HCT116 (cell line): Measurements from ENCODE around the gene SART1. TPM values are rescaled to one million over a fixed set of nuclear protein-coding genes. Genes with fewer than 3 reads are reported as not detected.

Experiments
- ATAC-seq: fragments of 200-7000 bp; cut with Tn5 transposase; 2 replicates; pipeline ENCODE4 v1.9.1; 2020; ENCODE audit warnings: mild to moderate bottlenecking, moderate library complexity
- BruUV-seq: library from RNA; stranded (reverse); fragments of 400-500 nt; replicated peaks from 2 replicates; lab custom pipeline; 2021; lab: Mats Ljungman, UMichigan
- CTCF ChIA-PET: fragments of 300-600 bp; sonication (Branson Sonifier 250); formaldehyde crosslinking; loops from one replicate; lab custom pipeline; 2021; ENCODE audit warnings: antibody characterized with exemption; lab: Charles Lee
- POLR2A ChIA-PET: fragments of 300-600, 350-600 bp; sonication (Branson Sonifier 250); formaldehyde crosslinking; loops from one replicate; lab custom pipeline; 2021; ENCODE audit warnings: antibody characterized with exemption; lab: Charles Lee
- RAD21 ChIA-PET, 2 experiments: fragments of 300-600 bp; sonication (Branson Sonifier 250); formaldehyde crosslinking; loops; one replicate each; lab custom pipeline; 2023; ENCODE audit warnings: low total read pairs in 2 of 2; ENCODE audit not compliant: uncharacterized antibody in 2 of 2, unreplicated experiment in 2 of 2, low non-redundant PET in 1 of 2; lab: Charles Lee
- DNase-seq: peaks from one replicate; pipeline ENCODE4 v3.0.0-alpha.2; 2010; ENCODE audit warnings: low read depth, low spot score
- H2AFZ ChIP-seq: fragments of 200-600 bp; shearing (Covaris generic), sonication (generic); 2 replicates; pipeline ENCODE4 v1.6.1; 2017; ENCODE audit warnings: low read depth, mixed run types, mixed read lengths, antibody characterized with exemption, low read length; ENCODE audit not compliant: poor library complexity, severe bottlenecking
- H3K27ac ChIP-seq: 2 replicates; pipeline ENCODE4 v1.5.1; 2012; ENCODE audit warnings: low read depth, low read length
- H3K27me3 ChIP-seq: fragments of 200-600 bp; sonication (generic); 2 replicates; pipeline ENCODE4 v1.6.1; 2016; ENCODE audit warnings: mixed run types, low read length, mixed read lengths; ENCODE audit not compliant: insufficient read depth
- H3K36me3 ChIP-seq, 2 experiments: fragments of 200-500 bp in 1 of 2; fragments of 200-600 bp in 1 of 2; sonication (Bioruptor generic) in 1 of 2; sonication (generic) in 1 of 2; 2 replicates each; pipeline versions ENCODE4 v1.5.1 to v1.6.1; 2014 to 2016; ENCODE audit warnings: low read length in 2 of 2, inconsistent platforms in 1 of 2, mixed read lengths in 1 of 2, mixed run types in 1 of 2; ENCODE audit not compliant: insufficient read depth in 2 of 2, control insufficient read depth in 1 of 2
- H3K4me1 ChIP-seq, 2 experiments: fragments of 200-600 bp in 1 of 2; sonication (generic) in 1 of 2; 2 replicates each; pipeline versions ENCODE4 v1.5.1 to v1.6.1; 2012 to 2017; ENCODE audit warnings: low read length in 2 of 2, inconsistent platforms in 1 of 2, mild to moderate bottlenecking in 1 of 2, mixed read lengths in 1 of 2, mixed run types in 1 of 2, moderate library complexity in 1 of 2; ENCODE audit not compliant: insufficient read depth in 2 of 2, control insufficient read depth in 1 of 2
- H3K4me2 ChIP-seq: fragments of 200-600 bp; sonication (generic); 2 replicates; pipeline ENCODE4 v1.6.1; 2017; ENCODE audit warnings: mixed run types, low read length, mixed read lengths
- H3K4me3 ChIP-seq, 2 experiments: fragments of 200-600 bp in 1 of 2; sonication (generic) in 1 of 2; replicated peaks in 1 of 2; 2 replicates each; pipeline ENCODE4 v1.5.1; 2011 to 2016; ENCODE audit warnings: low read length in 2 of 2, control low read depth in 1 of 2, low read depth in 1 of 2, mild to moderate bottlenecking in 1 of 2, mixed read lengths in 1 of 2, mixed run types in 1 of 2
- H3K79me2 ChIP-seq: fragments of 200-600 bp; sonication (generic); 2 replicates; pipeline ENCODE4 v1.6.1; 2017; ENCODE audit warnings: mild to moderate bottlenecking, mixed run types, low read length, moderate library complexity, mixed read lengths; ENCODE audit not compliant: insufficient read depth
- H3K9ac ChIP-seq: fragments of 200-600 bp; sonication (generic); 2 replicates; pipeline ENCODE4 v1.6.1; 2016; ENCODE audit warnings: low read length, mixed read lengths
- H3K9me2 ChIP-seq: fragments of 200-600 bp; sonication (generic), shearing (Covaris generic); 2 replicates; pipeline ENCODE4 v1.6.1; 2017; ENCODE audit warnings: mixed run types, mild to moderate bottlenecking, moderate library complexity; ENCODE audit not compliant: insufficient read depth
- H3K9me3 ChIP-seq, 2 experiments: fragments of 200-500 bp in 1 of 2; fragments of 200-600 bp in 1 of 2; sonication (Bioruptor generic) in 1 of 2; sonication (generic) in 1 of 2; 2 replicates each; pipeline ENCODE4 v1.6.1; 2014 to 2017; ENCODE audit warnings: low read length in 2 of 2, mixed read lengths in 2 of 2, inconsistent platforms in 1 of 2, low read depth in 1 of 2, mild to moderate bottlenecking in 1 of 2, mixed run types in 1 of 2, moderate library complexity in 1 of 2; ENCODE audit not compliant: control insufficient read depth in 1 of 2, insufficient read depth in 1 of 2
- H4K20me1 ChIP-seq: fragments of 200-600 bp; sonication (generic), shearing (Covaris generic); 2 replicates; pipeline ENCODE4 v1.6.1; 2017; ENCODE audit warnings: mixed run types, mild to moderate bottlenecking, moderate library complexity; ENCODE audit not compliant: insufficient read depth
- CBX3 ChIP-seq: IDR thresholded peaks from 2 replicates; pipeline ENCODE4 v1.6.1; 2012; ENCODE audit warnings: low read depth
- SIN3A ChIP-seq: IDR thresholded peaks from 2 replicates; pipeline ENCODE4 v1.6.1; 2012; ENCODE audit warnings: low read depth
- TCF7L2 ChIP-seq: IDR thresholded peaks from 2 replicates; pipeline ENCODE4 v1.7.0; 2011; ENCODE audit warnings: borderline replicate concordance, inconsistent platforms; ENCODE audit not compliant: insufficient read depth, insufficient read length; ENCODE audit errors: extremely low read depth
- intact Hi-C: fragments of 100-400 bp; cut with micrococcal nuclease; formaldehyde crosslinking; loops from 2 replicates; pipeline ENCODE4 v1.10.0; 2022
- total RNA-seq: library from RNA; stranded (reverse); gene quantifications from one replicate; pipeline ENCODE4 v1.2.1, GENCODE V29; 2021; ENCODE audit not compliant: unreplicated experiment

SART1 gene
- total RNA-seq, 1 experiment from 2014 or later = 47.9 TPM

DNA sequence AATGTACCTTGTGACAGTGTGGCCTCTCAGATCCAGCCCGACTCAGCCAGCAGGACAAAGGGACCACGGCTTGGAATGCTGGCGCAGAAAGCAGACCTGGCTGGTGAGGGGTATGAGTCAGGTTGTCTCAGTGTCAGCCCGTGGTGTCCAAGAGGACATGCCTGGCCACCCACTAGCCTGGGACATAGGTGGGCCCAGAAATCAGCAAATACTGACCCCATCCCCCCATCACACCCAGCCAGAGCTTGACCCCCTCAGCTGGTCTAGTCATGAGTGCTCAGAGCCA lies 45.3 kb downstream of the SART1 start:
- TF ChIP-seq CBX3 = no peak
- TF ChIP-seq SIN3A = no peak
- Histone ChIP-seq H3K27ac (peak overlapping the region; percentile 38), H4K20me1 (no peaks in the 10 kb centered on the region), H2AFZ (no peak overlapping the region), H3K4me2 (peak overlapping the region; percentile 36), H3K79me2 (peaks cover 25% of the 10 kb centered on the region), H3K9me2 (no peaks in the 10 kb centered on the region), H3K4me1 (peaks cover 40 to 79% of the 10 kb centered on the region in 2 experiments), H3K36me3 (peaks cover 11 to 24% of the 10 kb centered on the region in 2 experiments), H3K9ac (peak overlapping the region; percentile 44), H3K4me3 (no peak overlapping the region), H3K27me3 (no peaks in the 10 kb centered on the region), H3K9me3 (no peaks in the 10 kb centered on the region)
- intact Hi-C loops = no loop called here
- ATAC-seq = no peak
- no peak for DNase-seq
- POLR2A ChIA-PET = no interaction called here
- CTCF ChIA-PET = no interaction called here
- RAD21 ChIA-PET = no interaction called here
- BruUV-seq = no TSS peak

DNA sequence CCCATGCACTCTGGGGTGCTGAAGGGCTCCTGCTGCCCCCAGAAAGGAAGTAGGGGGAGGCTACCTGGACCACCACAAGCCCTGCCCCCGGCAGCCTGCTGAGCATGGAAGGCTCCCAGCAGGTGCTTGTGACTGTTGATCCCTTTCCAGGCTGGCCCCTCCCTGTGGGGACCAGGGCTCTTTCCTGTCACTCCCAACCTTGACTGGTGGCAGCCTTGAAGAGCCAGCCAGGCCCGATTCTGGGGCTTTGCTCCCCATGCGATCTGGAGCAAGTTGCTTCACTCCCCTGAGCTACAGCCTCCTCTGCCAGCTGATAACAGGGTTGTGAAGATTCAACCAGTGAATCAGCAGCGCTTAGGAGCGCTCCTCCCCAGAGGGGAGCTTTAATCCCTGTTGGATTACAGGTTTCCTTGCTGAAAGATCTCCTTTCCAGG lies 45.7 kb downstream of the SART1 start:
- ChIA-PET RAD21 (no interaction called here), POLR2A (no interaction called here), CTCF (interaction anchor here (1.3 kb wide), 1 partner anchor 15 kb away, joined by 5 read pairs; no protein-coding TSS in a partner anchor)
- Histone ChIP-seq H3K4me2 (peak overlapping the region; percentile 36), H2AFZ (no peak overlapping the region), H4K20me1 (no peaks in the 10 kb centered on the region), H3K27ac (peak overlapping the region; percentile 38), H3K9me3 (no peaks in the 10 kb centered on the region), H3K9ac (peak overlapping the region; percentile 44), H3K4me3 (no peak overlapping the region), H3K9me2 (no peaks in the 10 kb centered on the region), H3K27me3 (no peaks in the 10 kb centered on the region), H3K79me2 (peaks cover 24% of the 10 kb centered on the region), H3K36me3 (peaks cover 11 to 24% of the 10 kb centered on the region in 2 experiments), H3K4me1 (peaks cover 44 to 83% of the 10 kb centered on the region in 2 experiments)
- ATAC-seq (no peak), DNase-seq (no peak)
- intact Hi-C loops = no loop called here
- BruUV-seq = no TSS peak
- no peak for TF ChIP-seq TCF7L2
